Measurements from ENCODE around the gene PALLD.

The PALLD gene

DNA sequence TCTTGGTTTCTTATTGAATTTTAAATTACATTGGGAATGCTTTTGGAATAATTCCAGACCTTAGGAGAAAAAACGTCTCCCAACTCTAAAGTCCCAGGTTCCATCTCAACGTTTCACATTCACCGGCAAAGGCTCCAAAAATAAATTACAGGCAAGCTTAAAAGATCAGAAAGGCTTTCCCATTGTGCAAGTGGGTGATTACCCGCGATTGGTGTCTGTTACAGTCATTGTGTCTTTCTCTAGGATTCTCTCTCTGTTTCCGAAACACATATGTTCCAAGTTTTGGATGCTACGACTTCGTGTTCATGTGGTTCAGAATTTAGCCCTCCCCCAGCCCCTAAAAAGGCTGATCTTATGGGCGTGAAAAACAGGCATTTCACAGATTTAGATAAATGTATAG, 41.8 kb downstream of the PALLD start:
- WGBS, 2 donors (ENCODE audit: extremely low coverage in 2 of 2, insufficient read length in 2 of 2, insufficient replicate concordance in 1 of 2), result no CpG with 5 or more reads among the region's 9 CpGs

DNA sequence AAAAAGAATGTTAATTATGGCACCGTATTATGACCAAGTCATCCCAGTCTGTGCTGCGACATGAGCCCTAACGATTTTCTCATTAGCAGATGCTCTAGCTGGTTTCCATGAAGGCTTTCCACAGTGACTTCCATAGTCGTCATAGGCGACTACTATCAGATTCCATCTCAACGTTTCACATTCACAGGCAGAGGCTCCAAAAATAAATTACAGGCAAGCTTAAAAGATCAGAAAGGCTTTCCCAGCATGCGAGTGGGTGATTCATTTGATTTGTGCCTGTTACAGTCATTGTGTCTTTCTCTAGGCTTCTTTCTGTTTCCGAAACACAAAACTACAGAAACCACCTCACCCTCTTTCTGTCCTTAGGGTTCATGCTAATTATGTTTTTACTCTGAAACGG, 43.2 kb downstream of the PALLD start:
- Histone ChIP-seq H4K91ac (ENCODE audit: low read depth, low read length, poor library complexity) (no peak overlapping the region), H2BK15ac (ENCODE audit: low read length) (no peak overlapping the region), H3K9ac (ENCODE audit: low read depth, low read length, poor library complexity) (no peak overlapping the region), H3K79me1 (ENCODE audit: low read depth, low read length) (no peaks in the 10 kb centered on the region), H2AFZ (ENCODE audit: low read length) (peak overlapping the region; percentile 27), H3K27ac (replicated peaks; ENCODE audit: low read length) (no peak overlapping the region), H2BK120ac (ENCODE audit: low read depth, low read length) (no peak overlapping the region), H3K4me2 (ENCODE audit: insufficient read depth, low read length, poor library complexity, severe bottlenecking) (no peak overlapping the region), H3K18ac (ENCODE audit: low read length) (no peak overlapping the region), H2BK5ac (ENCODE audit: low read length) (no peak overlapping the region), H2AK5ac (ENCODE audit: low read depth, low read length) (no peak overlapping the region), H3K4me3 (ENCODE audit: low read length in 2 of 2) (no peak overlapping the region), H3K14ac (ENCODE audit: low read length) (no peak overlapping the region), H3K27me3 (ENCODE audit: control insufficient read depth in 3 of 3, insufficient read depth in 3 of 3, low read depth in 1 of 3, low read length in 3 of 3) (no peaks in the 10 kb centered on the region), H3K23ac (ENCODE audit: low read depth, low read length, poor library complexity) (no peak overlapping the region), H3K9me3 (replicated peaks in 1 of 2; ENCODE audit: control insufficient read depth in 2 of 2, insufficient read depth in 1 of 2, low read depth in 1 of 2, low read length in 2 of 2) (no peaks in the 10 kb centered on the region), H3K4me1 (ENCODE audit: control insufficient read depth in 2 of 2, insufficient read depth in 1 of 2, low read depth in 1 of 2, low read length in 2 of 2) (peaks cover 2 to 5% of the 10 kb centered on the region in 2 donors), H2BK12ac (ENCODE audit: low read length) (no peak overlapping the region), H4K8ac (ENCODE audit: low read depth, low read length) (no peak overlapping the region), H3K36me3 (replicated peaks in 1 of 2; ENCODE audit: control insufficient read depth in 2 of 2, insufficient read depth in 2 of 2, low read length in 2 of 2) (no peaks in the 10 kb centered on the region), H3K4ac (ENCODE audit: low read length) (no peak overlapping the region)
- no peak for DNase-seq (ENCODE audit: low spot score)
- WGBS, 2 donors (ENCODE audit: extremely low coverage in 2 of 2, insufficient read length in 2 of 2, insufficient replicate concordance in 1 of 2), result no CpG with 5 or more reads among the region's 9 CpGs

More for the DNA sequence above, 41.8 kb downstream of the PALLD start:
- H3K4me1 ChIP-seq (ENCODE audit: control insufficient read depth in 2 of 2, insufficient read depth in 1 of 2, low read depth in 1 of 2, low read length in 2 of 2), result peaks cover 2 to 5% of the 10 kb centered on the region in 2 donors
- H3K36me3 ChIP-seq (replicated peaks in 1 of 2; ENCODE audit: control insufficient read depth in 2 of 2, insufficient read depth in 2 of 2, low read length in 2 of 2), result no peaks in the 10 kb centered on the region
- no peak overlapping the region for H4K91ac ChIP-seq (ENCODE audit: low read depth, low read length, poor library complexity)
- no peak overlapping the region for H3K18ac ChIP-seq (ENCODE audit: low read length)
- no peak overlapping the region for H2BK15ac ChIP-seq (ENCODE audit: low read length)
- no peak overlapping the region for H2BK120ac ChIP-seq (ENCODE audit: low read depth, low read length)
- H2BK5ac ChIP-seq (ENCODE audit: low read length), result no peak overlapping the region
- no peak overlapping the region for H3K4me2 ChIP-seq (ENCODE audit: insufficient read depth, low read length, poor library complexity, severe bottlenecking)
- H4K8ac ChIP-seq (ENCODE audit: low read depth, low read length), result no peak overlapping the region
- no peak overlapping the region for H2AK5ac ChIP-seq (ENCODE audit: low read depth, low read length)
- no peaks in the 10 kb centered on the region for H3K27me3 ChIP-seq (ENCODE audit: control insufficient read depth in 3 of 3, insufficient read depth in 3 of 3, low read depth in 1 of 3, low read length in 3 of 3)
- no peak overlapping the region for H3K9ac ChIP-seq (ENCODE audit: low read depth, low read length, poor library complexity)
- H2BK12ac ChIP-seq (ENCODE audit: low read length), result no peak overlapping the region
- H3K27ac ChIP-seq (replicated peaks; ENCODE audit: low read length), result no peak overlapping the region
- no peak for DNase-seq (ENCODE audit: low spot score)
- no peak overlapping the region for H3K4me3 ChIP-seq (ENCODE audit: low read length in 2 of 2)
- H3K4ac ChIP-seq (ENCODE audit: low read length), result no peak overlapping the region
- no peak overlapping the region for H3K14ac ChIP-seq (ENCODE audit: low read length)
- H3K9me3 ChIP-seq (replicated peaks in 1 of 2; ENCODE audit: control insufficient read depth in 2 of 2, insufficient read depth in 1 of 2, low read depth in 1 of 2, low read length in 2 of 2), result no peaks in the 10 kb centered on the region
- no peak overlapping the region for H2AFZ ChIP-seq (ENCODE audit: low read length)
- H3K23ac ChIP-seq (ENCODE audit: low read depth, low read length, poor library complexity), result no peak overlapping the region
- no peaks in the 10 kb centered on the region for H3K79me1 ChIP-seq (ENCODE audit: low read depth, low read length)

DNA sequence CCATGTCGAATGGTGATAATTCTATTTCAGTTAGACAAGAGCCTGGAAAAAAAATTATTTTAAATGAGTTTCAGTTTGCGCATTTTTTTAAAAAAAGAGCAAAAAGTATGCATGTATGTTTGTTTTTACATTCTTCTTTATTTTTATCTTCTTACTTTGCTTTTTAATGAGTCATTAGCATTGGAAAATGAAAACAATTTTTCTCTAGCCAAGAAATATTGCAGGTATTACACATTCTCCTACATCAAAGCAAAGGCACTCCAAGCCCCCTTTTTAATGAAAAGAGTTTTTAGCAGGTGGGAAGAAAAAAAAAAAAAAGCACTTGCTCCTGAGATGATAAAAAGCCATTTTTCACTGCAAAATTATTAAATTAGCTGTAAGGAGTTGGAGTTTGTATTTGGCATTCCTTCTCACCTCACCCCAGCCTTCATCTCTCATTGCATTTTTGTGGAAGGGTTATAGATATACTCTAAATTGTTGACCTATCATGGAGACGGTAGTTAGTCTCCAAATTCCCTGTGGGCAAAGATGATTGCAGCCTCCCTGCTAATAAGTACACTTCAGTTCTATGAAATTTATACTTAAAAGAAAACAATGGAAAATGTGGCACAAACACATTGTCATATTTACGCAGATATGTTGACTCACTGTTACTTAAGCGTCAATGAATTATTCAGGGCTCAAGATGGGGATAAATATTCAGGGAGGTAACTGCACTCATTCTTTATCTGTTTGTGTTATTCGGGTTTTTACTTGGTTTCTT, 43.8 kb downstream of the PALLD start:
- Histone ChIP-seq H2BK120ac (ENCODE audit: low read depth, low read length) (no peak overlapping the region), H3K27ac (replicated peaks; ENCODE audit: low read length) (no peak overlapping the region), H2BK5ac (ENCODE audit: low read length) (no peak overlapping the region), H3K4me1 (ENCODE audit: control insufficient read depth in 2 of 2, insufficient read depth in 1 of 2, low read depth in 1 of 2, low read length in 2 of 2) (peaks cover 2 to 5% of the 10 kb centered on the region in 2 donors), H3K14ac (ENCODE audit: low read length) (no peak overlapping the region), H3K9me3 (replicated peaks in 1 of 2; ENCODE audit: control insufficient read depth in 2 of 2, insufficient read depth in 1 of 2, low read depth in 1 of 2, low read length in 2 of 2) (no peaks in the 10 kb centered on the region), H3K4ac (ENCODE audit: low read length) (no peak overlapping the region), H3K79me1 (ENCODE audit: low read depth, low read length) (no peaks in the 10 kb centered on the region), H3K4me2 (ENCODE audit: insufficient read depth, low read length, poor library complexity, severe bottlenecking) (no peak overlapping the region), H4K91ac (ENCODE audit: low read depth, low read length, poor library complexity) (no peak overlapping the region), H3K23ac (ENCODE audit: low read depth, low read length, poor library complexity) (no peak overlapping the region), H2BK15ac (ENCODE audit: low read length) (no peak overlapping the region), H3K9ac (ENCODE audit: low read depth, low read length, poor library complexity) (no peak overlapping the region), H3K36me3 (replicated peaks in 1 of 2; ENCODE audit: control insufficient read depth in 2 of 2, insufficient read depth in 2 of 2, low read length in 2 of 2) (no peaks in the 10 kb centered on the region), H3K18ac (ENCODE audit: low read length) (no peak overlapping the region), H3K27me3 (ENCODE audit: control insufficient read depth in 3 of 3, insufficient read depth in 3 of 3, low read depth in 1 of 3, low read length in 3 of 3) (no peaks in the 10 kb centered on the region), H3K4me3 (ENCODE audit: low read length in 2 of 2) (no peak overlapping the region), H2BK12ac (ENCODE audit: low read length) (no peak overlapping the region), H2AK5ac (ENCODE audit: low read depth, low read length) (no peak overlapping the region), H4K8ac (ENCODE audit: low read depth, low read length) (no peak overlapping the region), H2AFZ (ENCODE audit: low read length) (peak overlapping the region; percentile 27)
- no peak for DNase-seq (ENCODE audit: low spot score)
- WGBS, 2 donors (ENCODE audit: extremely low coverage in 2 of 2, insufficient read length in 2 of 2, insufficient replicate concordance in 1 of 2), result no CpG with 5 or more reads among the region's 6 CpGs

DNA sequence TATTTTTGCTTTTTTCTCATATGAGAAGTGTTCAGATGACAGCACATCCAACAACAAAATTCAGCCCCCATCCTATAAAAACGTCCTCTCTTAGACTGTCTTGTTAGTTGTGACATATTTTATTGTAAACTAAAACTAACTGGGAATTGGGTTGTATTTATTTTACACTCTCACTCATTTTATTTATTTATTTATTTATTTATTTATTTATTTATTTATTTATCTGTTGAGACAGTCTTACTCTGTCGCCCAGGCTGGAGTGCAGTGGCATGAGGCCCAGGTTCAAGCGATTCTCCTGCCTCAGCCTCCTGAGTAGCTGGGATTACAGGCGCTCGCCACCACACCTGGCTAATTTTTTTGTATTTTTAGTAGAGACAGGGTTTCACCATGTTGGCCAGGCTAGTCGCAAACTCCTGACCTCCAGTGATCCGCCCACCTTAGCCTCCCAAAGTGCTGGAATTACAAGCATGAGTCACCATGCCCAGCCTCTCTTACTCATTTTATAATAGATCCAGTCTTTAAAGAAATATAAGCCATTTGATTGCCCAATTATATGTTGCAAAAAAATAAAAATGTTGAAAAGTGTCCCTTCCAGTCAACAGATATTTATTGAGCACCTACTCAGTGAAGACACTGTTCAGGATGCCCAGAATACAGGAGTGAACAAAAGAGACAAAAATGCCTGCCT, 44.6 kb downstream of the PALLD start:
- H3K36me3 ChIP-seq (replicated peaks in 1 of 2; ENCODE audit: control insufficient read depth in 2 of 2, insufficient read depth in 2 of 2, low read length in 2 of 2), result no peaks in the 10 kb centered on the region
- H2BK15ac ChIP-seq (ENCODE audit: low read length), result no peak overlapping the region
- no peak overlapping the region for H4K91ac ChIP-seq (ENCODE audit: low read depth, low read length, poor library complexity)
- H3K14ac ChIP-seq (ENCODE audit: low read length), result no peak overlapping the region
- no peaks in the 10 kb centered on the region for H3K9me3 ChIP-seq (replicated peaks in 1 of 2; ENCODE audit: control insufficient read depth in 2 of 2, insufficient read depth in 1 of 2, low read depth in 1 of 2, low read length in 2 of 2)
- no peak overlapping the region for H3K4ac ChIP-seq (ENCODE audit: low read length)
- no peak overlapping the region for H3K4me3 ChIP-seq (ENCODE audit: low read length in 2 of 2)
- H3K18ac ChIP-seq (ENCODE audit: low read length), result no peak overlapping the region
- no peak overlapping the region for H2BK12ac ChIP-seq (ENCODE audit: low read length)
- no peak overlapping the region for H2BK120ac ChIP-seq (ENCODE audit: low read depth, low read length)
- no peak overlapping the region for H2AK5ac ChIP-seq (ENCODE audit: low read depth, low read length)
- H3K4me1 ChIP-seq (ENCODE audit: control insufficient read depth in 2 of 2, insufficient read depth in 1 of 2, low read depth in 1 of 2, low read length in 2 of 2), result peaks cover 0 to 2% of the 10 kb centered on the region in 2 donors
- DNase-seq (ENCODE audit: low spot score), result no peak
- no peaks in the 10 kb centered on the region for H3K79me1 ChIP-seq (ENCODE audit: low read depth, low read length)
- H4K8ac ChIP-seq (ENCODE audit: low read depth, low read length), result no peak overlapping the region
- no CpG with 5 or more reads among the region's 7 CpGs for WGBS, 2 donors (ENCODE audit: extremely low coverage in 2 of 2, insufficient read length in 2 of 2, insufficient replicate concordance in 1 of 2)
- H3K27ac ChIP-seq (replicated peaks; ENCODE audit: low read length), result no peak overlapping the region
- H3K4me2 ChIP-seq (ENCODE audit: insufficient read depth, low read length, poor library complexity, severe bottlenecking), result no peak overlapping the region
- H3K23ac ChIP-seq (ENCODE audit: low read depth, low read length, poor library complexity), result no peak overlapping the region
- no peak overlapping the region for H3K9ac ChIP-seq (ENCODE audit: low read depth, low read length, poor library complexity)
- H2AFZ ChIP-seq (ENCODE audit: low read length), result no peak overlapping the region
- no peak overlapping the region for H2BK5ac ChIP-seq (ENCODE audit: low read length)
- H3K27me3 ChIP-seq (ENCODE audit: control insufficient read depth in 3 of 3, insufficient read depth in 3 of 3, low read depth in 1 of 3, low read length in 3 of 3), result no peaks in the 10 kb centered on the region

Measured in neuronal stem cell (in vitro differentiated cells).